ENCODE results near the gene COL1A2. TPM values are rescaled to one million over a fixed set of nuclear protein-coding genes. Genes with fewer than 3 reads are reported as not detected.
A peak's percentile ranks its signal among the peaks of the same experiment; 100 is the strongest.

The COL1A2 gene
- total RNA-seq, 1 donor from 2014 or later: 12,302 TPM

DNA sequence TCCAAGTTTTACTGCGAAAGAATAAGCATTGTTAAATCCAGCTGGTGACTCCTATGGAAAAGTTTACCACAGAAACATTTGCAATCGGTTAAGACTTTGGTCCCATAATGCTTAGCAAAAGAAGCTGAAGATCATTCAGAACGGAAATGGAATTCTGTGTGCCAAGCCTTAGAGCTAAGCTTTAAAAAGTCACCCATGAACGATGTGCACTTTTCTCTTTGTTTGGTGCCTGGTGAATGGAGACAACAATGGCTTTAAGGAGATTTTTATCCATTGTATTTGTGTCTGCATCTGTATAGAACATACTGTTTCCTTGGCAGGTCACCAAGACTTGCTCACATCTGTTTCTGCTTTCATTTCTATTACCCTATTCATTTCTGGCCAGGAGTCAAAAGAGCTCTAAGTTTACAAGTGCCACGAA, 26.3 kb upstream of the COL1A2 start:
- peaks cover 84% of the 10 kb centered on the region for H3K4me1 Mint-ChIP-seq (ENCODE audit: low read depth)

DNA sequence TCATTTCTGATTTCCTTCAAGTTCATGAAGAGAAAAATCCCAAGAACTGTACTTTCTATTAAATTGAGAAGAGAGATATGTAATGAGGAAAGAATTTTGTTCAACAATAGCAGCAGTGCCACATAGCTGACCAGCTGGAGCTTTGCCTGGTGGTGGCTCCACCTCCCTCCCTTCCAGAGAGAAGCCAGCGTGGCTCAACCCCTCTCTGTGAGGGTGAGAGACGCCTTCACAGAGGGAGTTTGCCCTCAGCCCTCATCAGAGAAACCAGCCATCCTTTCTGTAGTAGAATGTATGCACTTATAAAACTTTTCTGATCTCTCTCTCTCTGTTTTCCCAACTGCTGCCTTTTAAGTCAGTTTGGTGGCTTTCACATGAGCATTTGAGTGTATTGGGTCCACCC, 20.5 kb upstream of the COL1A2 start:
- Mint-ChIP-seq H3K27ac (ENCODE audit: unreplicated experiment) (peak overlapping the region; percentile 98), H3K4me3 (ENCODE audit: unreplicated experiment) (peak overlapping the region; percentile 67), H3K36me3 (ENCODE audit: low read depth) (peaks cover 3% of the 10 kb centered on the region), H3K27me3 (ENCODE audit: low read depth) (no peaks in the 10 kb centered on the region), H3K4me1 (ENCODE audit: low read depth) (peaks cover 85% of the 10 kb centered on the region), H3K9me3 (ENCODE audit: low read depth) (peaks cover 3% of the 10 kb centered on the region)
- peak; percentile 95 for DNase-seq (ENCODE audit: low spot score)
- TF ChIP-seq, protein P1, sequence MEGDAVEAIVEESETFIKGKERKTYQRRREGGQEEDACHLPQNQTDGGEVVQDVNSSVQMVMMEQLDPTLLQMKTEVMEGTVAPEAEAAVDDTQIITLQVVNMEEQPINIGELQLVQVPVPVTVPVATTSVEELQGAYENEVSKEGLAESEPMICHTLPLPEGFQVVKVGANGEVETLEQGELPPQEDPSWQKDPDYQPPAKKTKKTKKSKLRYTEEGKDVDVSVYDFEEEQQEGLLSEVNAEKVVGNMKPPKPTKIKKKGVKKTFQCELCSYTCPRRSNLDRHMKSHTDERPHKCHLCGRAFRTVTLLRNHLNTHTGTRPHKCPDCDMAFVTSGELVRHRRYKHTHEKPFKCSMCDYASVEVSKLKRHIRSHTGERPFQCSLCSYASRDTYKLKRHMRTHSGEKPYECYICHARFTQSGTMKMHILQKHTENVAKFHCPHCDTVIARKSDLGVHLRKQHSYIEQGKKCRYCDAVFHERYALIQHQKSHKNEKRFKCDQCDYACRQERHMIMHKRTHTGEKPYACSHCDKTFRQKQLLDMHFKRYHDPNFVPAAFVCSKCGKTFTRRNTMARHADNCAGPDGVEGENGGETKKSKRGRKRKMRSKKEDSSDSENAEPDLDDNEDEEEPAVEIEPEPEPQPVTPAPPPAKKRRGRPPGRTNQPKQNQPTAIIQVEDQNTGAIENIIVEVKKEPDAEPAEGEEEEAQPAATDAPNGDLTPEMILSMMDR (IDR thresholded peaks at IDR 0.05): peak; percentile 64

More for the DNA sequence above, 26.3 kb upstream of the COL1A2 start:
- H3K27ac Mint-ChIP-seq (ENCODE audit: unreplicated experiment): peak overlapping the region; percentile 94
- TF ChIP-seq, protein P1 (IDR thresholded peaks at IDR 0.05): peak; percentile 15
- H3K27me3 Mint-ChIP-seq (ENCODE audit: low read depth): no peaks in the 10 kb centered on the region
- peaks cover 3% of the 10 kb centered on the region for H3K36me3 Mint-ChIP-seq (ENCODE audit: low read depth)
- H3K9me3 Mint-ChIP-seq (ENCODE audit: low read depth): peaks cover 2% of the 10 kb centered on the region
- H3K4me3 Mint-ChIP-seq (ENCODE audit: unreplicated experiment): peak overlapping the region; percentile 63
- no peak for DNase-seq (ENCODE audit: low spot score)

DNA sequence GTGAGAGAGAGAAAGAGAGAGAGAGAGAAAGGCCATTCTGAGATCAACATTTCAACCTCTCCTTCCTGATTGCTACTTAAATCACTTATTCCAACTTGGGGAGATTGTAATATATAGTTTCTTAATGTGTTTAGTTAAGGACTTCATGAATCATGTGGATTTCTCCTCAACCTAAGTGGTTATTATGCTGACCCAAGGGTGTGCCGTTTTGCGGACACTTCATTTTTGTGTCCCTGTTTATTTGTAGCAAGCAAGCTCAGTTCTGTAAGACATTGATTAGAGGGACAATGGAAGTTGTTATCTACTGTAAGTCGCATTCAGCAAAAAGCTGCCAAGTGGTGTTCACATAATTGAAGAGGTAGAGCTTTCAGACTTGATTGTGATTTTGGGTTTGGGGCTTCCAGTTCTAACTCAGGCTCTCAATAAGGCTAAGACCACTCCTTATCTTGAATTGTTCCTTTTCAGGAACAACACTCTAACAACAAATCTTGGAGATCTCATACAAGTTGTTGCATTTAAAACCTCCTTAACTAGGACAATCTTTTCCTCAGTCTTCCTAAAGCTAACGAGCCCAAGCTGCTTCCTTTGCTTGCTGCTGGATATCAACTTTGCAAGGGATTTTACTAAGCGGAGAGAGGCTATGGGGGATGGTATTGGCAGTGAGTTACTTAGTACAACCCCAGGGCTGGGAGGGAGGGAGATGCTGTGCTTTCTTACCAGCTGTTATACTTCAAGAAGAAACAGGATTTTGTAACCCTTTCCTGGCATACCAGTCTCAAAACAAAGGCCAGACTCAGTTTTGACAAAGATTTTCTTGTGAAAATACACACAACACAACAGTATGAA, 19.8 kb upstream of the COL1A2 start:
- DNase-seq (ENCODE audit: low spot score): no peak

DNA sequence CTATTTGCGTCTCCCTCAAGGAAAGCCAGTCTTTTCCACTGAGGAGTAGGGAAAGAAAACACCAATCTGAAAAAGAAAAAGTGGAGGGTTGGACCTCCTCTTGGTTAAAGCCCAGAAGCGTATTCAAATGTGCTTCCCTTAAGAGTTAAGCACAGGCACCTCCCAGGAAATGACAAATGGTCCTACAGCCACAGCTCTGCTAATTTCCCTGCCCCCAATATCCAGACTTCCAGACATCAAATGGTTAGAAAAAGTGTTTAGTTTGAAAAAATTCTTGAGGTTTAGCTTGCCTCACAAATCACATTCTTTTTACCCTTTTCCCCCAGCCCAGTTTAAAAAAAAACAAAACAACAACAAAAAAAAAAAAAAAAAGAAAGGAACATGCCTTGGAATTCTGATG, 19.0 kb upstream of the COL1A2 start:
- peaks cover 3% of the 10 kb centered on the region for H3K36me3 Mint-ChIP-seq (ENCODE audit: low read depth)
- peak overlapping the region; percentile 67 for H3K4me3 Mint-ChIP-seq (ENCODE audit: unreplicated experiment)
- H3K27me3 Mint-ChIP-seq (ENCODE audit: low read depth): no peaks in the 10 kb centered on the region
- no peak for DNase-seq (ENCODE audit: low spot score)
- peaks cover 70% of the 10 kb centered on the region for H3K4me1 Mint-ChIP-seq (ENCODE audit: low read depth)
- peaks cover 3% of the 10 kb centered on the region for H3K9me3 Mint-ChIP-seq (ENCODE audit: low read depth)
- H3K27ac Mint-ChIP-seq (ENCODE audit: unreplicated experiment): peak overlapping the region; percentile 98
- TF ChIP-seq, protein P1 (IDR thresholded peaks at IDR 0.05): no peak

More for the DNA sequence above, 19.8 kb upstream of the COL1A2 start:
- Mint-ChIP-seq H3K4me1 (ENCODE audit: low read depth) (peaks cover 78% of the 10 kb centered on the region), H3K9me3 (ENCODE audit: low read depth) (peaks cover 3% of the 10 kb centered on the region), H3K27me3 (ENCODE audit: low read depth) (no peaks in the 10 kb centered on the region), H3K4me3 (ENCODE audit: unreplicated experiment) (peak overlapping the region; percentile 67), H3K36me3 (ENCODE audit: low read depth) (peaks cover 3% of the 10 kb centered on the region), H3K27ac (ENCODE audit: unreplicated experiment) (peak overlapping the region; percentile 98)
- TF ChIP-seq, protein P1 (IDR thresholded peaks at IDR 0.05): no peak

DNA sequence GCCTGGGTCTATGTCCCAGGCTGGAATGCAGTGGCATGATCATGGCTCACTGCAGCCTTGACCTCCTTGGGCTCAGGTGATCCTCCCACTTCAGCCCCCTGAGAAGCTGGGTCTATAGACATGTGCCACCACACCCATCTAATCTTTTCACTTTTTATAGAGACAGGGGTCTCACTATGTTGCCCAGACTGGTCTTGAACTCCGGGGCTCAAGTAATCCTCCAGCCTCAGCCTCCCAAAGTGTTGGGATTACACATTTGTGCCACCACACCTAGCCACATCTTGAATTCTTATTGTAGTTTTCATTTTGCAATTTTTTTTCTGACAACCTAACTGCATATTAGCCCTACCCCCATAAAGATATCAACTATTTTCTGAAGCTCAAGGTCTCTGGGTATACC, 18.4 kb upstream of the COL1A2 start:
- Mint-ChIP-seq H3K36me3 (ENCODE audit: low read depth) (peaks cover 3% of the 10 kb centered on the region), H3K4me1 (ENCODE audit: low read depth) (peaks cover 64% of the 10 kb centered on the region), H3K27me3 (ENCODE audit: low read depth) (no peaks in the 10 kb centered on the region), H3K9me3 (ENCODE audit: low read depth) (peaks cover 3% of the 10 kb centered on the region), H3K4me3 (ENCODE audit: unreplicated experiment) (peak overlapping the region; percentile 35), H3K27ac (ENCODE audit: unreplicated experiment) (peak overlapping the region; percentile 90)
- TF ChIP-seq, protein P1 (IDR thresholded peaks at IDR 0.05): no peak
- no peak for DNase-seq (ENCODE audit: low spot score)
